ENCODE results near the gene GRM8. TPM values are rescaled to one million over a fixed set of nuclear protein-coding genes. Genes with fewer than 3 reads are reported as not detected.

Gene GRM8
- total RNA-seq, 1 experiment from 2014 or later = 1.8 TPM

DNA sequence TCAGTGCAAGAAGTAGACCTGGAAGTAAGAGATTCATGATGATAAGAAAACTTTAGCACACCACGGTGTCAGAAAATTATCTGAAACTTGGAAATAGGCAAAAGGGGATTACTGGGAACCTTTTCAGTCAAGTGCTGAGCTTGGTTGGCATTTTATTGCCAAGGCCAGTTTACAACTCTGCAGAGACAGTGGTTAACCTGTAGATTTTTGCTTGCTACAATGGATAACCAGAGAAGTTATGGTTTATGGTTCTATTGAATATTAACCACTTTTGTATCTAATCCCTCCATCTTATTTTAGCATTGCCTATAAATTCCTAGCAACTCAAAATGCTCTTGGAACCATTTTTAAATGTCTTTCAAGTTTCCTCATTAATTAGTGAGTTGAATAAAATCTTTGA, 13.3 kb upstream of the GRM8 start:
- H2BK5ac ChIP-seq (ENCODE audit: insufficient read length, low read length) = no peak overlapping the region
- no peak overlapping the region for H3K56ac ChIP-seq (ENCODE audit: insufficient read length, low read depth, low read length)
- no peaks in the 10 kb centered on the region for H3K4me1 ChIP-seq (ENCODE audit: insufficient read depth, low read length)
- H2BK12ac ChIP-seq (ENCODE audit: insufficient read length, low read depth, low read length) = no peak overlapping the region
- TF ChIP-seq, protein P1, sequence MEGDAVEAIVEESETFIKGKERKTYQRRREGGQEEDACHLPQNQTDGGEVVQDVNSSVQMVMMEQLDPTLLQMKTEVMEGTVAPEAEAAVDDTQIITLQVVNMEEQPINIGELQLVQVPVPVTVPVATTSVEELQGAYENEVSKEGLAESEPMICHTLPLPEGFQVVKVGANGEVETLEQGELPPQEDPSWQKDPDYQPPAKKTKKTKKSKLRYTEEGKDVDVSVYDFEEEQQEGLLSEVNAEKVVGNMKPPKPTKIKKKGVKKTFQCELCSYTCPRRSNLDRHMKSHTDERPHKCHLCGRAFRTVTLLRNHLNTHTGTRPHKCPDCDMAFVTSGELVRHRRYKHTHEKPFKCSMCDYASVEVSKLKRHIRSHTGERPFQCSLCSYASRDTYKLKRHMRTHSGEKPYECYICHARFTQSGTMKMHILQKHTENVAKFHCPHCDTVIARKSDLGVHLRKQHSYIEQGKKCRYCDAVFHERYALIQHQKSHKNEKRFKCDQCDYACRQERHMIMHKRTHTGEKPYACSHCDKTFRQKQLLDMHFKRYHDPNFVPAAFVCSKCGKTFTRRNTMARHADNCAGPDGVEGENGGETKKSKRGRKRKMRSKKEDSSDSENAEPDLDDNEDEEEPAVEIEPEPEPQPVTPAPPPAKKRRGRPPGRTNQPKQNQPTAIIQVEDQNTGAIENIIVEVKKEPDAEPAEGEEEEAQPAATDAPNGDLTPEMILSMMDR (conservative IDR thresholded peaks at IDR 0.05) = no peak
- H4K20me1 ChIP-seq (ENCODE audit: control insufficient read depth, insufficient read depth, insufficient read length) = no peaks in the 10 kb centered on the region
- H3K9ac ChIP-seq (ENCODE audit: extremely low read depth, insufficient read length, low read length) = no peak overlapping the region
- H3K4me2 ChIP-seq (ENCODE audit: insufficient read depth, insufficient read length, low read length) = no peak overlapping the region
- no peak overlapping the region for H3K4ac ChIP-seq (ENCODE audit: low read depth, low read length)
- no peaks in the 10 kb centered on the region for H3K79me2 ChIP-seq (ENCODE audit: insufficient read depth, low read length)
- no peak overlapping the region for H3T11ph ChIP-seq (ENCODE audit: low read length)
- H2BK120ac ChIP-seq (ENCODE audit: low read depth, low read length, poor library complexity, severe bottlenecking) = no peak overlapping the region
- no peak overlapping the region for H4K5ac ChIP-seq (ENCODE audit: insufficient read length, low read depth, low read length)
- no peaks in the 10 kb centered on the region for H3K27me3 ChIP-seq (ENCODE audit: insufficient read depth, low read length)
- no peak overlapping the region for H2AK5ac ChIP-seq (ENCODE audit: insufficient read length, low read length)
- H3K4me3 Mint-ChIP-seq = no peak overlapping the region
- no peaks in the 10 kb centered on the region for H3K9me3 ChIP-seq (ENCODE audit: control insufficient read depth, low read depth, low read length)
- H3K9me3 Mint-ChIP-seq = no peaks in the 10 kb centered on the region
- no peak for DNase-seq
- peaks cover 62% of the 10 kb centered on the region for H3K27me3 Mint-ChIP-seq (ENCODE audit: low read depth)
- H3K4me1 Mint-ChIP-seq = no peaks in the 10 kb centered on the region
- no peaks in the 10 kb centered on the region for H3K79me1 ChIP-seq (ENCODE audit: insufficient read depth, low read depth, low read length, poor library complexity, severe bottlenecking)
- H3K27ac Mint-ChIP-seq = no peak overlapping the region
- no peak overlapping the region for H4K8ac ChIP-seq (replicated peaks; ENCODE audit: insufficient read length, low read depth, low read length)
- no peak overlapping the region for H3K14ac ChIP-seq (ENCODE audit: insufficient read depth, low read length)
- H3K23me2 ChIP-seq (ENCODE audit: insufficient read length, low read depth, low read length, poor library complexity, severe bottlenecking) = no peaks in the 10 kb centered on the region
- no peak overlapping the region for H2AFZ ChIP-seq (ENCODE audit: low read length)
- no peak overlapping the region for H2BK20ac ChIP-seq (ENCODE audit: low read depth, low read length, poor library complexity, severe bottlenecking)
- no peak overlapping the region for H2BK15ac ChIP-seq (ENCODE audit: low read depth, low read length)
- no peak overlapping the region for H3K18ac ChIP-seq (ENCODE audit: insufficient read length, low read depth, low read length)
- no peaks in the 10 kb centered on the region for H3K36me3 Mint-ChIP-seq (ENCODE audit: insufficient read depth in 1 of 3, low read depth in 3 of 3)
- no peak overlapping the region for H3K27ac ChIP-seq (ENCODE audit: insufficient read length, low read depth, low read length)
- no peak overlapping the region for H3K23ac ChIP-seq (ENCODE audit: insufficient read length, low read depth, low read length)
- H4K91ac ChIP-seq (ENCODE audit: insufficient read length, low read depth, low read length) = no peak overlapping the region
- WGBS (ENCODE audit: extremely low coverage, insufficient read length, low lambda C conversion rate) = no CpG with 5 or more reads among the region's 1 CpG

Data from H9 (cell line).